Spleen (tissue), 7 donors: ENCODE measurements around the gene COL4A1.

Experiments used
- POLR2A ChIP-seq, 3 donors: fragments of 450-650 bp; IDR thresholded peaks; one replicate each; pipeline ENCODE4 v1.5.1; 2017; ENCODE audit warnings: antibody characterized with exemption in 3 of 3, mild to moderate bottlenecking in 1 of 3
- TF ChIP-seq, protein P1 (sequence below), 11 experiments: fragments of 200-600 bp in 7 of 11; fragments of 450-650 bp in 4 of 11; sonication (generic) in 4 of 11; IDR thresholded peaks in 8 of 11; conservative IDR thresholded peaks in 3 of 11; 1 replicate in 7 of 11; 2 replicates in 4 of 11; pipeline versions ENCODE4 v1.4.0 to v1.8.0; 2016 to 2021; ENCODE audit warnings: antibody characterized with exemption in 11 of 11, inconsistent platforms in 4 of 11, mild to moderate bottlenecking in 1 of 11
- donor health status: DM: no; HTN: no; CAD: no; lungs with moderate emphysema.
- donor health status: DM: no; HTN: no; CAD: no.
- donor health status: DM: no; HTN: no; CAD: no.

DNA sequence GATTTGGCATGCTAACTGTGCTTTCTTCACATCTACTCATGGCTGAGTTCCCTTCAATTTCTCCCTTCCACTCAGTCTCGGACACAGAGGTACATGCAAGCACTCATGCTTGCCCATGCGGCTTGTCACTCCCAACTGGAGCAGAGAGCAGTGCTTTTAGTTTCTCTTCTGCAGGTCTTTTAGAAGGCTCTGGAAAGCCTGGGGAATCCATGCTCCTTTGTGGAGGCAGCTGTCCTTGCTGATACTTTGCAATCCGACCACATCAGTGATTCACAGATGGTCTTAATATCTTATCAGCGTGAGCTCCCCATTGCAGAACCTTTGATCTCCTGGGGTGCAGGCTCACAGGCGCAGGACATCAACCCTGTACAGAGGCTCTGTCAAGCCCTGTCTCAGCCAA is 203.9 kb downstream of the COL4A1 start:
- TF ChIP-seq, protein P1, sequence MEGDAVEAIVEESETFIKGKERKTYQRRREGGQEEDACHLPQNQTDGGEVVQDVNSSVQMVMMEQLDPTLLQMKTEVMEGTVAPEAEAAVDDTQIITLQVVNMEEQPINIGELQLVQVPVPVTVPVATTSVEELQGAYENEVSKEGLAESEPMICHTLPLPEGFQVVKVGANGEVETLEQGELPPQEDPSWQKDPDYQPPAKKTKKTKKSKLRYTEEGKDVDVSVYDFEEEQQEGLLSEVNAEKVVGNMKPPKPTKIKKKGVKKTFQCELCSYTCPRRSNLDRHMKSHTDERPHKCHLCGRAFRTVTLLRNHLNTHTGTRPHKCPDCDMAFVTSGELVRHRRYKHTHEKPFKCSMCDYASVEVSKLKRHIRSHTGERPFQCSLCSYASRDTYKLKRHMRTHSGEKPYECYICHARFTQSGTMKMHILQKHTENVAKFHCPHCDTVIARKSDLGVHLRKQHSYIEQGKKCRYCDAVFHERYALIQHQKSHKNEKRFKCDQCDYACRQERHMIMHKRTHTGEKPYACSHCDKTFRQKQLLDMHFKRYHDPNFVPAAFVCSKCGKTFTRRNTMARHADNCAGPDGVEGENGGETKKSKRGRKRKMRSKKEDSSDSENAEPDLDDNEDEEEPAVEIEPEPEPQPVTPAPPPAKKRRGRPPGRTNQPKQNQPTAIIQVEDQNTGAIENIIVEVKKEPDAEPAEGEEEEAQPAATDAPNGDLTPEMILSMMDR (IDR thresholded peaks at IDR 0.05 in 8 of 11, conservative IDR thresholded peaks at IDR 0.05 in 3 of 11): no peak
- TF ChIP-seq POLR2A (IDR thresholded peaks at IDR 0.05): no peak
